Measurements from ENCODE around the gene LAT. TPM values are rescaled to one million over a fixed set of nuclear protein-coding genes. Genes with fewer than 3 reads are reported as not detected.

LAT gene
- total and polyA plus RNA-seq, 2 of the 13 experiments (the other 11 are each of a cell fraction or from before 2014, with no cell fraction given): 2.0 to 3.0 TPM

- no peak for TF ChIP-seq ZNF83 (CRISPR knock-in tag; IDR thresholded peaks at IDR 0.05; ENCODE audit: borderline replicate concordance)
- TF ChIP-seq ZC3H13 (CRISPR knock-in tag; IDR thresholded peaks at IDR 0.05): peak; percentile 73; the same call in 1 of the 2 replicates
- no peak for TF ChIP-seq ZNF724P (CRISPR knock-in tag; IDR thresholded peaks at IDR 0.05; ENCODE audit: borderline replicate concordance)
- TF ChIP-seq ZNF883 (CRISPR knock-in tag; IDR thresholded peaks at IDR 0.05; ENCODE audit: not compliant biosample characterization): peak; percentile 58
- TF ChIP-seq, protein P1, sequence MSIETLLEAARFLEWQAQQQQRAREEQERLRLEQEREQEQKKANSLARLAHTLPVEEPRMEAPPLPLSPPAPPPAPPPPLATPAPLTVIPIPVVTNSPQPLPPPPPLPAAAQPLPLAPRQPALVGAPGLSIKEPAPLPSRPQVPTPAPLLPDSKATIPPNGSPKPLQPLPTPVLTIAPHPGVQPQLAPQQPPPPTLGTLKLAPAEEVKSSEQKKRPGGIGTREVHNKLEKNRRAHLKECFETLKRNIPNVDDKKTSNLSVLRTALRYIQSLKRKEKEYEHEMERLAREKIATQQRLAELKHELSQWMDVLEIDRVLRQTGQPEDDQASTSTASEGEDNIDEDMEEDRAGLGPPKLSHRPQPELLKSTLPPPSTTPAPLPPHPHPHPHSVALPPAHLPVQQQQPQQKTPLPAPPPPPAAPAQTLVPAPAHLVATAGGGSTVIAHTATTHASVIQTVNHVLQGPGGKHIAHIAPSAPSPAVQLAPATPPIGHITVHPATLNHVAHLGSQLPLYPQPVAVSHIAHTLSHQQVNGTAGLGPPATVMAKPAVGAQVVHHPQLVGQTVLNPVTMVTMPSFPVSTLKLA (IDR thresholded peaks at IDR 0.05): peak; percentile 42; the same call in 1 of the 2 replicates
- peak; percentile 41; the same call in 1 of the 2 replicates for TF ChIP-seq TAF1 (CRISPR knock-in tag; IDR thresholded peaks at IDR 0.05)
- TF ChIP-seq ZNF749 (CRISPR knock-in tag; IDR thresholded peaks at IDR 0.05; ENCODE audit: borderline replicate concordance): no peak
- peak; percentile 72; the same call in 1 of the 2 replicates for TF ChIP-seq ZNF460 (CRISPR knock-in tag; IDR thresholded peaks at IDR 0.05; ENCODE audit: borderline replicate concordance)
- TF ChIP-seq FUBP1 (CRISPR knock-in tag; IDR thresholded peaks at IDR 0.05; ENCODE audit: borderline replicate concordance): no peak
- TF ChIP-seq NFYC (CRISPR knock-in tag; IDR thresholded peaks at IDR 0.05): peak; percentile 55
- no peak for TF ChIP-seq CHD2 (IDR thresholded peaks at IDR 0.05; ENCODE audit: low read depth, low read length)
- TF ChIP-seq, protein P2, sequence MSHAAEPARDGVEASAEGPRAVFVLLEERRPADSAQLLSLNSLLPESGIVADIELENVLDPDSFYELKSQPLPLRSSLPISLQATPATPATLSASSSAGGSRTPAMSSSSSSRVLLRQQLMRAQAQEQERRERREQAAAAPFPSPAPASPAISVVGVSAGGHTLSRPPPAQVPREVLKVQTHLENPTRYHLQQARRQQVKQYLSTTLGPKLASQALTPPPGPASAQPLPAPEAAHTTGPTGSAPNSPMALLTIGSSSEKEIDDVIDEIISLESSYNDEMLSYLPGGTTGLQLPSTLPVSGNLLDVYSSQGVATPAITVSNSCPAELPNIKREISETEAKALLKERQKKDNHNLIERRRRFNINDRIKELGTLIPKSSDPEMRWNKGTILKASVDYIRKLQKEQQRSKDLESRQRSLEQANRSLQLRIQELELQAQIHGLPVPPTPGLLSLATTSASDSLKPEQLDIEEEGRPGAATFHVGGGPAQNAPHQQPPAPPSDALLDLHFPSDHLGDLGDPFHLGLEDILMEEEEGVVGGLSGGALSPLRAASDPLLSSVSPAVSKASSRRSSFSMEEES (CRISPR knock-in tag; IDR thresholded peaks at IDR 0.05): 0 out of 2 replicates have a peak, but pooled peaks have one; percentile 3
- 0 out of 2 replicates have a peak, but pooled peaks have one; percentile 9 for TF ChIP-seq ZNF629 (CRISPR knock-in tag; conservative IDR thresholded peaks at IDR 0.05)
- TF ChIP-seq ZNF441 (CRISPR knock-in tag; IDR thresholded peaks at IDR 0.05; ENCODE audit: borderline replicate concordance): peak; percentile 91
- peak; percentile 53; the same call in 1 of the 2 replicates for TF ChIP-seq NAIF1 (CRISPR knock-in tag; IDR thresholded peaks at IDR 0.05; ENCODE audit: borderline replicate concordance)
- no peak; the same call in 1 of the 2 replicates for TF ChIP-seq BRD4 (CRISPR knock-in tag; IDR thresholded peaks at IDR 0.05)
- TF ChIP-seq PHF8 (CRISPR knock-in tag; IDR thresholded peaks at IDR 0.05): no peak
- no peak for TF ChIP-seq PAX8 (CRISPR knock-in tag; IDR thresholded peaks at IDR 0.05; ENCODE audit: borderline replicate concordance)
- TF ChIP-seq SETDB1 (CRISPR knock-in tag; IDR thresholded peaks at IDR 0.05; ENCODE audit: borderline replicate concordance): no peak
- TF ChIP-seq ZNF670 (CRISPR knock-in tag; IDR thresholded peaks at IDR 0.05; ENCODE audit: borderline replicate concordance): peak; percentile 63
- TF ChIP-seq KAT7 (CRISPR knock-in tag; IDR thresholded peaks at IDR 0.05; ENCODE audit: borderline replicate concordance): 0 out of 2 replicates have a peak, but pooled peaks have one; percentile 17
- peak; percentile 10; the same call in 1 of the 2 replicates for TF ChIP-seq ZFP90 (CRISPR knock-in tag; IDR thresholded peaks at IDR 0.05; ENCODE audit: borderline replicate concordance)
Observed at GRCh38 chr16:28935924-28936783, 48.7 kb upstream of the LAT start (continued).

Measured in HepG2 (cell line).